GM20000 (cell line): ENCODE measurements around the gene TMEM203.

Experiments used
- DNase-seq: peaks from one replicate; pipeline ENCODE4 v3.0.0; 2012; ENCODE audit warnings: low spot score
- TF ChIP-seq, protein P1 (sequence below): IDR thresholded peaks from 2 replicates; pipeline ENCODE4 v1.5.1; 2012; ENCODE audit warnings: mild to moderate bottlenecking, control low read depth; ENCODE audit errors: extremely low read depth, missing control alignments

TMEM203 gene

DNA sequence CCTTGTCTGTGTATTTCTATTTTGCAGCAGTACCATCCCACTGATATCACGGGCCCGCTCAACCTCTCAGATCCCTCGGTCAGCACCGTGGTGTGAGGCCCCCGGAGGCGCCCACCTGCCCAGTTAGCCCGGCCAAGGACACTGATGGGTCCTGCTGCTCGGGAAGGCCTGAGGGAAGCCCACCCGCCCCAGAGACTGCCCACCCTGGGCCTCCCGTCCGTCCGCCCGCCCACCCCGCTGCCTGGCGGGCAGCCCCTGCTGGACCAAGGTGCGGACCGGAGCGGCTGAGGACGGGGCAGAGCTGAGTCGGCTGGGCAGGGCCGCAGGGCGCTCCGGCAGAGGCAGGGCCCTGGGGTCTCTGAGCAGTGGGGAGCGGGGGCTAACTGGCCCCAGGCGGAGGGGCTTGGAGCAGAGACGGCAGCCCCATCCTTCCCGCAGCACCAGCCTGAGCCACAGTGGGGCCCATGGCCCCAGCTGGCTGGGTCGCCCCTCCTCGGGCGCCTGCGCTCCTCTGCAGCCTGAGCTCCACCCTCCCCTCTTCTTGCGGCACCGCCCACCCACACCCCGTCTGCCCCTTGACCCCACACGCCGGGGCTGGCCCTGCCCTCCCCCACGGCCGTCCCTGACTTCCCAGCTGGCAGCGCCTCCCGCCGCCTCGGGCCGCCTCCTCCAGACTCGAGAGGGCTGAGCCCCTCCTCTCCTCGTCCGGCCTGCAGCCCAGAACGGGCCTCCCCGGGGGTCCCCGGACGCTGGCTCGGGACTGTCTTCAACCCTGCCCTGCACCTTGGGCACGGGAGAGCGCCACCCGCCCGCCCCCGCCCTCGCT, 37.5 kb downstream of the TMEM203 start:
- peak; percentile 70 for DNase-seq
- TF ChIP-seq, protein P1, sequence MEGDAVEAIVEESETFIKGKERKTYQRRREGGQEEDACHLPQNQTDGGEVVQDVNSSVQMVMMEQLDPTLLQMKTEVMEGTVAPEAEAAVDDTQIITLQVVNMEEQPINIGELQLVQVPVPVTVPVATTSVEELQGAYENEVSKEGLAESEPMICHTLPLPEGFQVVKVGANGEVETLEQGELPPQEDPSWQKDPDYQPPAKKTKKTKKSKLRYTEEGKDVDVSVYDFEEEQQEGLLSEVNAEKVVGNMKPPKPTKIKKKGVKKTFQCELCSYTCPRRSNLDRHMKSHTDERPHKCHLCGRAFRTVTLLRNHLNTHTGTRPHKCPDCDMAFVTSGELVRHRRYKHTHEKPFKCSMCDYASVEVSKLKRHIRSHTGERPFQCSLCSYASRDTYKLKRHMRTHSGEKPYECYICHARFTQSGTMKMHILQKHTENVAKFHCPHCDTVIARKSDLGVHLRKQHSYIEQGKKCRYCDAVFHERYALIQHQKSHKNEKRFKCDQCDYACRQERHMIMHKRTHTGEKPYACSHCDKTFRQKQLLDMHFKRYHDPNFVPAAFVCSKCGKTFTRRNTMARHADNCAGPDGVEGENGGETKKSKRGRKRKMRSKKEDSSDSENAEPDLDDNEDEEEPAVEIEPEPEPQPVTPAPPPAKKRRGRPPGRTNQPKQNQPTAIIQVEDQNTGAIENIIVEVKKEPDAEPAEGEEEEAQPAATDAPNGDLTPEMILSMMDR, result no peak

DNA sequence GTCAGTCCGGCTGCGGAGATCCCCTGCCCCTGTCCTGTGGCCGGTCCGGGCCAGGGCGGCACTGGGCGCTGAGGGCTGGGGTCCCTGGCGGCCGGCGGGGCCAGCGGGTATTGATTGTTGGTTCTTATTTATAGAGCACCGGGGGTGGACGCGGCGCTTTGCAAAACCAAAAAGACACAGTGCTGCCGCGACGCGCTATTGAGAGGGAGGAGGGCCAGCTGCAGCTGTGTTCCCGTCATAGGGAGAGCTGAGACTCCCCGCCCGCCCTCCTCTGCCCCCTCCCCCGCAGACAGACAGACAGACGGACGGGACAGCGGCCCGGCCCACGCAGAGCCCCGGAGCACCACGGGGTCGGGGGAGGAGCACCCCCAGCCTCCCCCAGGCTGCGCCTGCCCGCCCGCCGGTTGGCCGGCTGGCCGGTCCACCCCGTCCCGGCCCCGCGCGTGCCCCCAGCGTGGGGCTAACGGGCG, 38.1 kb downstream of the TMEM203 start:
- peak; percentile 48 for DNase-seq
- TF ChIP-seq, protein P1, result no peak

DNA sequence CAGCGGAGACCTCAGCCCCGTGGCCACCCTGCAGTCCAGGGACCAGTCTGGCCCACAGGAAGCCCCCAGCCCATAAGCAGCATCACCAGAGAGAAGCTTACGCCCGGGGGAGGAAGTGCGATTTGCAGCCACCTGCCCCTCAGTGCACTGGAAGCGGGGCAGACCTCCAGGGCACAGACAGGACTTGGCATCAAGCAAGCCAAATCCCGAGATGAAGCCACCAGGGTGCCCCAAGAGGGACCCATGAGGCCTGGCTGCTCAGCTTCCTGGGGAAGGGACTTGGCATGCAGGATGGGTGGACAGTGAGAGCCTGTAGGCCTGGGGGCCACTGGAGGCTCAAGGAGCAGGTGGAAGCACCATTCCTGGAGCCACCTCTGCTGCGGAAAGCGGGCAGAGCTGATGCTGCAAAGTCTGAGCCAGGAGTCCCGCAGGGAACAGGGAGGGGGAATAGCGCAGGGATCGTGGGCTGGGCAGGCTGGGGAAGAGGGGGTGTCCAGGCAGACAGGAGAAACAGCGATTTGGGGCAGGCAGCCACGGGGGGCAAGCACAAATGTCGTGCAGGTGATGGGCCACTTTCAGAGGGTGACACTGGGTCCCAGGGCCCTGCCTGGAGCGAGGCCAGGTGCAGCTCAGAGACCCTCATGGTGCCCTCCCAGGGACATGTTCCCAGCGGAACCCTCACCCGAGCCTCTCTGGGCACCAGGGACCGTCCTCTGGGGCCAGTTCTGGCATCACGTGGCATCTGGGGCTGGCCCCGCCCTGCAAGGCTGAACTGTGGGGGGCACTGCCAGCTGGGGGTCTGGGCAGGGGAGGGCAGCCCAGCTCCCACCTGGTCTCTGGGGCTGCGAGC, 38.8 kb downstream of the TMEM203 start:
- peak; percentile 39 for DNase-seq
- TF ChIP-seq, protein P1, result no peak

DNA sequence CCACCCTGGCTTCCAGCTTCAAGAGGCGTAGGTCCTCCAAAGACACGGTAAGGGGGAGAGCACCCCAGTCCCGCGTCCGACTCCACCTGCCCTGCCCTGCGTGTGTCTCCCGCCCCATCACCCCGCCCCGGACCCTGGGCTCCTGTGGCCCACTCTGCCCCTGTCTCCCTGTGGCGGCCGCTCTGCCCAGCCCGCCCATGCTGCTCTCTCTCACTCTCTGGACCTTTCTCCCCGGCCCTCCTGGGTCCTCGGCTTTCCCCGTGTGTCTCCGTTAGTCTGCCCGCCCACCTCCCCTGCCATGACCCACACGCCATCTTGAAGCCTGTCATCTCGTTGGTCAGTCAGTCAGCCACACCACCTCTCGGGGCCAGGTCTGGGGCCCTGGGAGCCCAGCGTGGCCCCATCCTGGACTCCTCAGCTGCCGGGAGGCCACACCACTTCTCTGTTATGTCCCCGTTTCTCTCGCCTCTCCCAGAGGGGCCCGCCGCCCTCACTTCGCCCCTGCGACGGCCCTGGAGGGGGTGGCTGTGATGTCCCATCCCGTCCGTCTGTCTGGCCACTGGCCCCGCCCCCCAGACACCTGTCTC, 40.1 kb downstream of the TMEM203 start:
- TF ChIP-seq, protein P1, result no peak
- no peak for DNase-seq

DNA sequence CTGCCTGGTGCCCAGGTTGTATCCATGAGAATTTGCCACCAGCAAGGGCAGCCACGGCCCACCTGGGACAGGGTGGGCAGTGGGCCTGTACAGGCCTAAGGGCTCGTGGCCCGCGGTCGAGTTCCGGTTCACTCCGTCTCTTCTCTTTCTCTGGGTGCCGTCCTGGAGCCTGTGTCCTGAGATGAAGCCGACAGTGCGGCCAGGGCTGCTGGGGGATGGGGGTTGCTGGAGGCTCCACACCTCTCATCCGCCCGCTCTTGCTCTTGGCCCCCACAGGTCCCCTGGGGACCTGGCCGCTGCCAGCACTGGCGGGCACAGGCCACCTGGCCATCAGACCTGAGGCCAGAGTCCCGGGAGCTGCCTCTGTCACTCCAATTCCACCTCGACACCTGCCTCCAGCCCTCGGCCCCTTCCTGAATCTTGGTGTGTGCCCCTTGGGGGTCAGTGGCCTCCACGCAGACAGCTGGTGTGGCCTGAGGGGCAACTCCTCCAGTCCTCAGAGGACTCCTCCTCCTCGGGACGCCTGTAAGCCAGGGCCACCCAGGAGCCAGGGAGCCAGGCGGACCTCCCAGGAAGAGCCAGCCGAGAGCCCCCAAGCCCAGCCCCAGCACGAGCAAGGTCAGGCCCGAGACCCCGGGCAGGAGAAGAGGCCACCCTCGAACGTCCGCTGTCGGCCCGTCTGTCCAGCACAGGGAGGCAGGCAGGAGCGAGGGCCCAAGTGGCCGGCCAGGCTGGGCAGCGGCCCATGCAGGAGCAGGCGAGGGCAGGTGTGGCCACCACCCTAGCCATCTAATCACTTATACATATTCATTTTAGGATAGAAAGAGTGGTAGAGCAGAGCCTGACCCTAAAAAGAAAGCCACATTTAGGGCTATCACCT, 40.8 kb downstream of the TMEM203 start:
- TF ChIP-seq, protein P1, result no peak

DNA sequence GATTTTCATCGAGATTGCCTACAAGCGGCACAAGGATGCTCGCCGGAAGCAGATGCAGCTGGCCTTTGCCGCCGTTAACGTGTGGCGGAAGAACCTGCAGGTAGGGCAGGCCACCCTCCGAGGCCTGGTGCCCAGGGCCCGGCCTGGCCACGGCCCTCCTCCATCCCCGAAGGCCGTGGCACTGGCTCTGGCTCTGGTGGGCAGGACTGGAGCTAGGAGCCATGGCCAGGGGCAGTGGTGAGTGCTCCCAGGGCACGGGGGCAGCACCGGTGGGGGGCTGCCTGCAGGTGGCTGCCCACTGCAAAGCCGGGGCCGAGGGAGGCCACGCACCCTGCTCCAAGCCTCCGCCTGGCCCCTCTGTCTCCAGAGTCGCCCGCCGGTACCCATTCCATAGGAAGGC, 41.6 kb downstream of the TMEM203 start:
- TF ChIP-seq, protein P1, result no peak
- no peak for DNase-seq

More for the DNA sequence above, 40.8 kb downstream of the TMEM203 start:
- no peak for DNase-seq
